ENCODE results near the gene DLGAP4.
"Not testable (repeated sequence)": the region's sequence is repeated elsewhere in the genome, so short reads cannot be mapped to it uniquely, and the experiment has no call there.

The DLGAP4 gene

GRCh38 chr20:36555248-36555647 lies 249.1 kb downstream of the DLGAP4 start:
- no peak for TF ChIP-seq EZH2phosphoT487 (IDR thresholded peaks at IDR 0.05; ENCODE audit: borderline replicate concordance, low read length)
- no peak for TF ChIP-seq CTCF (IDR thresholded peaks at IDR 0.05; ENCODE audit: low read depth, low read length, poor library complexity, severe bottlenecking)
- Histone ChIP-seq H3K9me2 (replicated peaks; ENCODE audit: control insufficient read depth, low read length) (no peaks in the 10 kb centered on the region), H3K79me2 (ENCODE audit: control insufficient read depth, low read length) (no peaks in the 10 kb centered on the region), H3K27me3 (ENCODE audit: control insufficient read depth, low read length) (no peaks in the 10 kb centered on the region), H3K27ac (ENCODE audit: low read depth, low read length) (no peak overlapping the region), H3K4me1 (ENCODE audit: control insufficient read depth, low read length) (peaks cover 20% of the 10 kb centered on the region), H4K20me1 (ENCODE audit: control insufficient read depth, insufficient read depth, low read depth, low read length) (no peaks in the 10 kb centered on the region), H3K4me2 (ENCODE audit: low read length) (no peak overlapping the region), H3F3A (ENCODE audit: control insufficient read depth, insufficient read depth) (no peaks in the 10 kb centered on the region), H3K9me3 (ENCODE audit: control insufficient read depth, insufficient read depth, low read length) (no peaks in the 10 kb centered on the region), H3K4me3 (ENCODE audit: low read length) (no peak overlapping the region), H3K36me3 (ENCODE audit: control insufficient read depth, low read length) (no peaks in the 10 kb centered on the region)

- Histone ChIP-seq H3F3A (ENCODE audit: control insufficient read depth, insufficient read depth) (no peaks in the 10 kb centered on the region), H3K4me2 (ENCODE audit: low read length) (no peak overlapping the region), H4K20me1 (ENCODE audit: control insufficient read depth, insufficient read depth, low read depth, low read length) (no peaks in the 10 kb centered on the region), H3K79me2 (ENCODE audit: control insufficient read depth, low read length) (no peaks in the 10 kb centered on the region), H3K4me1 (ENCODE audit: control insufficient read depth, low read length) (no peaks in the 10 kb centered on the region), H3K27me3 (ENCODE audit: control insufficient read depth, low read length) (no peaks in the 10 kb centered on the region), H3K4me3 (ENCODE audit: low read length) (no peak overlapping the region), H3K9me2 (replicated peaks; ENCODE audit: control insufficient read depth, low read length) (no peaks in the 10 kb centered on the region), H3K9me3 (ENCODE audit: control insufficient read depth, insufficient read depth, low read length) (peaks cover 10% of the 10 kb centered on the region; the same call in 1 of the 2 replicates), H3K27ac (ENCODE audit: low read depth, low read length) (no peak overlapping the region), H3K36me3 (ENCODE audit: control insufficient read depth, low read length) (peaks cover 5% of the 10 kb centered on the region; the same call in 1 of the 2 replicates)
- TF ChIP-seq CTCF (IDR thresholded peaks at IDR 0.05; ENCODE audit: low read depth, low read length, poor library complexity, severe bottlenecking): no peak
- TF ChIP-seq EZH2phosphoT487 (IDR thresholded peaks at IDR 0.05; ENCODE audit: borderline replicate concordance, low read length): no peak
Observed at GRCh38 chr20:36562724-36563123, 256.6 kb downstream of the DLGAP4 start.

- Histone ChIP-seq H3K27ac (ENCODE audit: low read depth, low read length) (no peak overlapping the region), H3K4me2 (ENCODE audit: low read length) (no peak overlapping the region), H3K36me3 (ENCODE audit: control insufficient read depth, low read length) (peaks cover 5% of the 10 kb centered on the region; the same call in 1 of the 2 replicates), H3K79me2 (ENCODE audit: control insufficient read depth, low read length) (no peaks in the 10 kb centered on the region), H3K4me1 (ENCODE audit: control insufficient read depth, low read length) (no peaks in the 10 kb centered on the region), H3K4me3 (ENCODE audit: low read length) (no peak overlapping the region), H3K9me3 (ENCODE audit: control insufficient read depth, insufficient read depth, low read length) (peaks cover 10% of the 10 kb centered on the region; the same call in 1 of the 2 replicates), H3K27me3 (ENCODE audit: control insufficient read depth, low read length) (no peaks in the 10 kb centered on the region), H3K9me2 (replicated peaks; ENCODE audit: control insufficient read depth, low read length) (no peaks in the 10 kb centered on the region), H4K20me1 (ENCODE audit: control insufficient read depth, insufficient read depth, low read depth, low read length) (no peaks in the 10 kb centered on the region), H3F3A (ENCODE audit: control insufficient read depth, insufficient read depth) (no peaks in the 10 kb centered on the region)
- no peak for TF ChIP-seq EZH2phosphoT487 (IDR thresholded peaks at IDR 0.05; ENCODE audit: borderline replicate concordance, low read length)
Observed at GRCh38 chr20:36563374-36563773, 257.2 kb downstream of the DLGAP4 start.

GRCh38 chr20:36564078-36564725 lies 258.1 kb downstream of the DLGAP4 start:
- not testable (repeated sequence) for H3K27me3 ChIP-seq (ENCODE audit: control insufficient read depth, low read length); H3K79me2 ChIP-seq (ENCODE audit: control insufficient read depth, low read length); H3K36me3 ChIP-seq (ENCODE audit: control insufficient read depth, low read length); H3F3A ChIP-seq (ENCODE audit: control insufficient read depth, insufficient read depth); H3K4me2 ChIP-seq (ENCODE audit: low read length); H3K4me1 ChIP-seq (ENCODE audit: control insufficient read depth, low read length); H3K9me2 ChIP-seq (replicated peaks; ENCODE audit: control insufficient read depth, low read length); H4K20me1 ChIP-seq (ENCODE audit: control insufficient read depth, insufficient read depth, low read depth, low read length); H3K9me3 ChIP-seq (ENCODE audit: control insufficient read depth, insufficient read depth, low read length); H3K4me3 ChIP-seq (ENCODE audit: low read length); H3K27ac ChIP-seq (ENCODE audit: low read depth, low read length)

GRCh38 chr20:36564726-36565121 lies 258.6 kb downstream of the DLGAP4 start:
- H3K36me3 ChIP-seq (ENCODE audit: control insufficient read depth, low read length); H3K4me1 ChIP-seq (ENCODE audit: control insufficient read depth, low read length); H3K79me2 ChIP-seq (ENCODE audit: control insufficient read depth, low read length); H3K4me3 ChIP-seq (ENCODE audit: low read length); H3K4me2 ChIP-seq (ENCODE audit: low read length); H3K9me3 ChIP-seq (ENCODE audit: control insufficient read depth, insufficient read depth, low read length); H3F3A ChIP-seq (ENCODE audit: control insufficient read depth, insufficient read depth); H3K27ac ChIP-seq (ENCODE audit: low read depth, low read length); H3K27me3 ChIP-seq (ENCODE audit: control insufficient read depth, low read length); H3K9me2 ChIP-seq (replicated peaks; ENCODE audit: control insufficient read depth, low read length); H4K20me1 ChIP-seq (ENCODE audit: control insufficient read depth, insufficient read depth, low read depth, low read length): not testable (repeated sequence)

All from DOHH2 (cell line).